GM12875 (cell line): ENCODE measurements around the gene CD72.

Experiments used
- H3K4me3 ChIP-seq: one replicate; pipeline ENCODE4 v1.5.1; 2011; ENCODE audit warnings: low read depth, low read length, control low read depth
- CTCF ChIP-seq: IDR thresholded peaks from 2 replicates; pipeline ENCODE4 v1.5.1; 2011; ENCODE audit warnings: low read depth, mild to moderate bottlenecking, control low read depth, inconsistent platforms, low read length, moderate library complexity, borderline replicate concordance; ENCODE audit not compliant: insufficient read depth

CD72 gene

GRCh38 chr9:35627575-35627974, 9.4 kb upstream of the CD72 start:
- no peak overlapping the region for H3K4me3 ChIP-seq
- no peak for TF ChIP-seq CTCF

GRCh38 chr9:35619800-35620158, 1.6 kb upstream of the CD72 start:
- H3K4me3 ChIP-seq, result no peak overlapping the region

GRCh38 chr9:35618854-35619799, 914 bp upstream of the CD72 start:
- TF ChIP-seq CTCF, result no peak
- peak overlapping the region; percentile 33 for H3K4me3 ChIP-seq

More at GRCh38 chr9:35619800-35620158, 1.6 kb upstream of the CD72 start:
- TF ChIP-seq CTCF, result no peak

GRCh38 chr9:35617548-35617947, 665 bp downstream of the CD72 start:
- TF ChIP-seq CTCF, result no peak
- peak overlapping the region; percentile 62 for H3K4me3 ChIP-seq

GRCh38 chr9:35616681-35617459, 1.3 kb downstream of the CD72 start:
- H3K4me3 ChIP-seq, result peak overlapping the region; percentile 62
- peak; percentile 37; the same call in 1 of the 2 replicates for TF ChIP-seq CTCF

- no peak overlapping the region for H3K4me3 ChIP-seq
Measured at GRCh38 chr9:35615981-35616680, 2.1 kb downstream of the CD72 start.

More at GRCh38 chr9:35615981-35616680, 2.1 kb downstream of the CD72 start:
- TF ChIP-seq CTCF, result no peak
